NCI-H1105 (cell line): ENCODE data around the gene CYP46A1.

Experiments
- DNase-seq: peaks from one replicate; lab custom pipeline; 2025; lab: John Stamatoyannopoulos, UW

CYP46A1 gene

DNA sequence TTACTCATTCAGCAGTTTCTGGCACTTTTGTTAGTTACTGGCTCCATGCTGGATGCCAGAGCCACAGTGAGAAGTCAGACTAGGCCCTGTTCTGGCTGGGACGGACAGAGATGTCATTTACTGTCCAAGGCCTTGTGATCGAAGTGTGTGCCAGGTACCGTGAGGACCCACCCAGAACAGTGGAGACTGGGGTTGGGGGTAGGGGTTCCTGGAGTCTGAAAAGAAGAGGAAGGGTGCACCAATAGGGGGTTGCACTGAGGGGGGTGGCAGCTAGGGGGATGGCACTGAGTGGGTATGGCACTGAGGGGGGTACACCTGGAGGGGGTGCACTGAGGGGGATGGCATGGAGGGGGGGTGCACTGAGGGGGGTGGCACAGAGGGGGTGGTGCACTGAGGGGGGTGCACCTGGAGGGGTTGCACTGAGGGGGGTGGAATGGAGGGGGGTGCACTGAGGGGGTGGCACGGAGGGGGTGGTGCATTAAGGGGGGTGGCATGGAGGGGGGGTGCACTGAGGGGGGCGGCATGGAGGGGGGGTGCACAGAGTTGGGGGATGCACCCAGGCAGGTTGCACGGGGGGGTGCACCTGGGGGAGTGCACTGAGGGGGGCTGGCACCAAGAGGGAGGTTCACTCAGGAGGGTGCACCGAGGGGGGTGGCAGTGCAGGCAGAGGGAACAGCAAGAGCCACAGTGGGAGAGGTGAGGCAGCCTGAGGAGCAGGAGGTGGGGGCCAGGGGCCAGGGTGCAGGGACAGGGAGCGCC is 10.6 kb upstream of the CYP46A1 start:
- DNase-seq: no peak

DNA sequence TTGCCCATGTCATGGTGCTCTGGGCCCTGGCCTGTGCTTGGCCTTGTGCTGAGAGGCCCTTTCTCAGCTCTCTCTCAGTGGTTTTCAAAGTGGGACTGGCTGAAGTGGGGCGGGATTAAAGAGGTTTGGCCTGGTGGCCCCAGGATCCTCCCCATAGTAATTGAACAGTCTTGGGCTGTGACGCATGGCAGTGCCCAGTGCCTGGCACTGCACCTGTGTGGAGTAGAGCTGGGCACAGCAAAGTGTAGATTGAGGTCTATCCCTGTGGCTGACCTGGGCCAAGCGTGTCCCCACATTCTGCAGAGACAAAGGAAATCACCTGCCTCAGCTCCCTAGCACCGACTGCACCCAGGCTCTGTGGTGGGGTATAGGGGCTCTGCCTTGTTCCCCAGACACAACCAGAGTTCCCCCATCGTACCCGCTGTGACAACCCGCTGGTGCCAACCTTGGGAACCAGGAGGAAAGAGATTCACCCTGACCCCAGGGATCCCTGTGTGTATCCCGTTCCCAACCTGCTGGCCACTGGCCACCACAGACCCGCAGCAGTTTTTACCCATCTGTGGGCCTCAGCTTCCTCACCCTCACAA is 9.9 kb upstream of the CYP46A1 start:
- DNase-seq: no peak

DNA sequence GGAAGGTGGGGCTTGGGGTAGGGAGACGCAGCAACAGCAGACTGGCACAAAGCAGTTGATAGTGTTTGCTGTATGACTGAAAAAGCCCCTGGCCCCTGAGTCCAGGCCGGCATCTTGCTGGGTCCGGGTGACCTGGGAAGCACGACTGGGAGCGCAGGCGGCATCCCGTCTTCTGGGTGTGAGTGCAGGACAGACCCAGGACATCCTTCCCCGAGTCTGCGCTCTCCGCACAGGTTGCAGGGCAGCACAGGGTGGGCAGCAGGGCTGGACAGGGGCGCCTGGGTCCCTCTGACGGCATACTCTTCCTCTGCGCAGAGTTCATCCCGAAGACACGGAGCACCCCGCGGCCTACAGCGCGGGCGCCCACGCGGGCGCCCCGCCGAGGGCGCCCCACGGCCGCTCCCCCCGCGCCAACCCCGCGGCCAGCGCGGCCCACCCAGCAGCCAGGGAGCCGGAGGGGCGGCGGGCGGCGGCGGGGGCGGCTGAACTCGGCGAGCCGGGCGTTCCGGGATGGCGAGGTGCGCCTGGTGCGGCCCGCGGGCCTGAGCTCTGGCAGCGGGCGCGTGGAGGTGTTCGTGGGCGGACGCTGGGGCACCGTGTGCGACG is 9.2 kb upstream of the CYP46A1 start:
- no peak for DNase-seq

DNA sequence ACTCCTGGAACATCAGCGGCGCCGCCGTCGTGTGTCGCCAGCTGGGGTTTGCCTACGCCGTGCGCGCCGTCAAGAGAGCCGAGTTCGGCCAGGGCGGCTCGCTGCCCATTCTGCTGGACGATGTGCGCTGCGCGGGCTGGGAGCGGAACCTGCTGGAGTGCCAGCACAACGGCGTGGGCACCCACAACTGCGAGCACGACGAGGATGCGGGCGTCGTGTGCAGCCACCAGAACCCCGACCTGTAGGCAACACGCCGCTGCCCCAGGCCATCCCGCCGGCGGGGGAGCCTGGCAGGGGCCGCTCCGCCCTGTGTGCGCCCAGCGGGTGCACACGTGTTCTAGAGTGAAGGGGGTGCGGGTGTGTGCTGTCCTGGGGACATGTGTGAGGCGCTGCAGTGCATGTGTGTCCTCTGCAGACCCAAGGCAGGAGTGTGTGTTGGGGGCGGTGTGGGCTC is 8.7 kb upstream of the CYP46A1 start:
- no peak for DNase-seq

DNA sequence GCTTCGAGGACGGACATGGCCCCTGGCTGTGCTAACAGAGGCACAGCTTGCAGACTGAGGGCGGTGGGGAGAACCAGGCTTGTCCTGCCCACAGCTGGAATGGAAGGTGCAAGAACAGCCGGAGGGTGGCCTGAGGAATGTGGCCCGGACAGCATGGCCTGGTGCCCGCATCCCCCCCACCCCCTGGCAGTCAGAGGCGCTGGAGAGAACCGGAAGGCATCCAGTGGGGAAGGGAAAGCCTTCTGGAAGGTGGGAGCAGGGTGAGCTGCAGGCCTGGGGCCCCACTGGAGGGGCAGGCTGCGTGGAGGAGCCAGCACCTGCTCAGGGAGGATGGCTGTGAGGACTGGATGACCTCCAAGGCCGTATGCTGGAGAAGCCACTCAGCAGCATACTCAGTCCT is 8.1 kb upstream of the CYP46A1 start:
- DNase-seq: no peak

DNA sequence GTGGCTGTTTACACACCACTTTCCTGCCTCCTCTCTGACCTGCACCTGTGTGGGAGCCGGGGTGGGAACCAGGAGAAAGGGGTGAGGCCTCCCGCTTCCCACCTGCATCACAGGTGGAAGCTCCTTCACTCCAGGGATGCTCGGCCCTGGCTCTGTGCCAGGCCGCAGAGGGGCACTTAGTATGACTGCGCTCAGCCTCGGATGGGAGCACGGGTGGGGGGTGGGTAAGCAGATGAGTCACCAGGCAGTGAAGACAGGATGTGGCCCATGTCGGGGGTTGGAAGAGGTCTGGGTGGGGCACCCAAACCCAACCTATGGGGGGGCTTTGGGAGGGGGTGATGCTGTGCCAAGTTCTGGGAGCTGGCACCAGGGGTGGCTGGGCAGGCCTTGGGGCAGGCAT is 7.4 kb upstream of the CYP46A1 start:
- no peak for DNase-seq

DNA sequence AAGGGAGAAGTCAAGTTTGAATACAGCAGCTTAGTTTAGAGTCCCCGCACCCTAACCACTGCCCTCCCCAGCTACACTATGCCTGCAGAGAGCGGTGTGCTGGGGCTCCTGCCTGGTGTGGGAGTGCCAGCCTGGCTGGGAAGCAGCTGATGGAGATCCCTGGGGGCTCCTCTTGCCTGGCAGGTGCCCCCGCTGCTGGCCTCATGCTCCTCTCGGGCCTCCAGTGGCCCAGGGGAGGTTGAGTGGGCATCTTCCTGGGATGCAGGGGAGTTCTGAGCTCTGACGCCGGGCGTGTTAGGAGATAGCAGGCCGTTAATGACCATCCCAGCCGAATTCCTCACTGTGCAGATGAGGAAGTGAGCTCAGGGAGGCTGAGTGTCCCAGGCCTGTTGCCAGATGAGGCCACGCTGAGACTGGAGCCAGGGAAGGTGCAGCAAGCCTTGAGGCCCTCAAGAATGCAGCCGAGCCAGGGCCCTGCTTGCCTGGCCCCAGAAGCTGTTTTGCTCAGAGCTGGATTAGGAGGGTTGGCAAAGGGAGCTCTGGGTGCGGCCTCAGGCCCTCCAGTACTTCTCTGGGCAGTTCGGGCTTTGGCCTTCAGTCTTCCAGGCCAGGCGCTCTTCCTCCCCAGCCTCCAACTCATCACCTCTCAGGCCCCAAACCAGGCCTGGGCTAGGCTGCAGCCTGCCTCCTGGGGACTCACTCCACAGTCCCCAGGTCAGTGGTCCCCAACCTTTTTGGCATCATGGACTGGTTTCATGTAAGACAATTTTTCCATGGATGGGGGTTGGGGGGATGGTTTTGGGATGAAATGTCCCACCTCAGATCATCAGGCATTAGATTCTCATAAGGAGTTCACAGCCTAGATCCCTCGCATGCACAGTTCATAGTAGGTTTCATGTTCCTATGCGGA is 6.6 kb upstream of the CYP46A1 start:
- DNase-seq: no peak

DNA sequence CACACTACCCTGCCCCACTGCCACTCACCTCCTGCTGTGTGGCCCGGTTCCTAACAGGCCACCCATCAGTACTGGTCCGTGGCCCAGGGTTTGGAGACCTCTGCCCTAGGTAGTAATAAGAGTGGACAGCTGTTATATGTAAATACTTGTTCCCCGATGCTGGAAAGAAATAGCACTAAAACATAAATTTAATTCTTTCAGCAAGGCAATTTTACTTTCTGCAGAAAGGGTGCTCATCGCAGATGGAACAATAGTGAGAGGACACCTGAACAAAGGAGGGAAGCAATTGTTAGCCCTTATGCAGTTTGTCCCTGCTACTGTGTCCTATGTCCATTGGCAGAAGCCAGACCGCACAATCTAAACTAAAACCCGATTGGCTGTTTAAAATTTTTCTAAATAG is 5.9 kb upstream of the CYP46A1 start:
- DNase-seq: no peak

DNA sequence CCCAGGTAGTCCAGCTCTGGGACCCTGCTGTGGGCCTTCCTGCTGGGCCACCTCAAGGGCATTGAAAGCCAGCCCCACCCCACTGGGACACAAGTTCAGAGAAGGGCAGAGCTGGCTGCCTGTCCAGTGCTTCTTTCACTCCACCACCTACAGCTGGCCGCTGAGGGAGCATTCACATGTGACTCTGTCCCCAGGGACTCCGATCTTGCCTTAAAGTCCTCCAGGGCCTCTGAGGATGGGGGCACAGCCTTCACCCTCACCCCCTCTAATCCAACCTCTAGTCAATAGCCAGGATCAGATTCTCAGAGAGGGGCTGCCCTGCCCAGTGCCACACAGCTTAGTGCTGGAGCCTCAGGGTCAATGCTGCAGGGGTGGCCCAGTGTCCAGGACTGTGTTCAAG is 5.0 kb upstream of the CYP46A1 start:
- no peak for DNase-seq

DNA sequence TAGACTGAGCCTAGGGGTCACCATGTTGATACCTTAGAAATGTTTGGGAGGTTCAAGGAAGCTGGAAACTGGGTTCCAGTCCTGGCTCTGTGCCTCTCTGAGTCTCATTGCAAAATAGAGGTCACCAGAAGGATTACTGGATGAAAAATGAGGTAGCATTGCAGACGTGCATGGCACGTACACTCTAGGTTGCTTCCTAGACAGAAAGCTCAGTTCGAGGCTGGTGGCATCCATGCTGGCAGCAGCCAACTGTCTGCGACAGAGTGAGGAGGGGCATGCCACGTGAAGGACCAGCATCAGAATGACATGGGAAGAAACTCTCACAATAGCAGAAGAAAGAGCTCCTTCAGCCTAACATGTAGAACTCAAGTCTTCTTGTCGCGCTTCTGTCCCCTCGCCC is 4.6 kb upstream of the CYP46A1 start:
- DNase-seq: no peak

DNA sequence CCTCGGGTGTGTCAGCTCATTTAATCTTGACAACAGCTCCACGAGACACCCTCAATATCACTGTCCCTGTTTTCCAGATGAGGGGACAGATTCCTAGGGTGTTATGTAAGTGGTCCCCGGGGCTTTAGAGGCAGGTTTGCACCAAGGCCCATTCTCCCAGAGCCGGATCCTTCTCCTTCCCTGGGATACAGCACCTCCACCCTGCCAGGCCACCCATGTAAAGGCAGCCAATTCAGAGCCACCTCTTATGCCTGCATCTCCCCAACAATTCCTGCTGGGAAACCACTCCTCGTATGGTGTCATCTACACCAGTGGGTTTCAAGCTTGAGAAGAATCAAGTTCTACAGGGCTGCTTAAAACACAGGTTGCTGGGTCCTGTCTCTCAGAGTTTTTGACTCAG is 4.1 kb upstream of the CYP46A1 start:
- DNase-seq: no peak

DNA sequence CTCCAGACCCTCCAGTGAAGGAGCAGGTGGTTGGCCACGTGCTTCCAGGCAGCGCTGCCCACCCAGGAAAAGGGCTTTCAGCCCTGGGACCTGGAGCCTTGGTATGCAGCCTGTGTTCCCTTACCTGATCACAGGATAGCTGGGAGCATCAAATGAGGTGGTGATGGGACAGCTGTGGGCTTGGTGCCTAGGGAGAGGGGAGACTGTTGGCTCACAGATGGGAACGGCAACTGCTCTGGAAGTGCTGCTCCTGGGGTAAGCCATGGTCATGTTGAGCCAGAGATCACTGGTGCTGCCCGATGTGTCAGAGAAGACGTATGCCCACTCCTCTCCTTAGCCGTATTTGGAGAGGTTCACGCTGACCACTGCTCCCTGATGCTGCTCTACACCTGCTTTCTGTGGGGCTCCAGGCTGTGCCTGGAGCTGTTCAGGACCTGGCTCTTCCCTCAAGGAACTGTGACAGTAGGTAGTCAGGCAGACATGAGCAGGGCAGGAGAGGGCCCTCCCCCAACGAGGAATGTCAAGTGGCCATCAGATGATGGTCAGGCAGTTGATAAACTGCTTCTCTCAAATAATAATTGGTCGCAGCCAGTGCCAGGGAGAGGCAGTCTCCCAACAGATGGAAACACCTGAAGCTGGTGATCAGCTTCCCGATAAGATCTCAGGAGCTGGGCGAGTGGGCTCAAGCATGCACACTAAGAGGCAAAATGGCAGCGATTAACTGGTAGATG is 2.8 kb upstream of the CYP46A1 start:
- peak; percentile 70 for DNase-seq

DNA sequence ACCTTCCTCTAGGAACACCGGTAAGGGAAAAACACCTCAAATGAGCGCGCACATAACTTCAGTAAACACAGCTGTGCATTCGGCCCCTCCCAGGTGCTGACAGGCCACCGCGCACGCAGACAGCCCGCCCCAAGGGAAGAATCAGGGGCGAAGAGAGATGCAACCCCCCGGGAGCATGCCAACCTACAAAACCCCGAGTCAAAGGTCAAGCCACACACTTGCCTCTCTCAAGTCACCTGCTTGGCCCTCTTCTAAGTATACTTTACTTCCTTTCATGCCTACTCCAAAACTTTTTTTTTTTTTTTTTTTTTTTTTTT is 2.3 kb upstream of the CYP46A1 start:
- DNase-seq: no peak

DNA sequence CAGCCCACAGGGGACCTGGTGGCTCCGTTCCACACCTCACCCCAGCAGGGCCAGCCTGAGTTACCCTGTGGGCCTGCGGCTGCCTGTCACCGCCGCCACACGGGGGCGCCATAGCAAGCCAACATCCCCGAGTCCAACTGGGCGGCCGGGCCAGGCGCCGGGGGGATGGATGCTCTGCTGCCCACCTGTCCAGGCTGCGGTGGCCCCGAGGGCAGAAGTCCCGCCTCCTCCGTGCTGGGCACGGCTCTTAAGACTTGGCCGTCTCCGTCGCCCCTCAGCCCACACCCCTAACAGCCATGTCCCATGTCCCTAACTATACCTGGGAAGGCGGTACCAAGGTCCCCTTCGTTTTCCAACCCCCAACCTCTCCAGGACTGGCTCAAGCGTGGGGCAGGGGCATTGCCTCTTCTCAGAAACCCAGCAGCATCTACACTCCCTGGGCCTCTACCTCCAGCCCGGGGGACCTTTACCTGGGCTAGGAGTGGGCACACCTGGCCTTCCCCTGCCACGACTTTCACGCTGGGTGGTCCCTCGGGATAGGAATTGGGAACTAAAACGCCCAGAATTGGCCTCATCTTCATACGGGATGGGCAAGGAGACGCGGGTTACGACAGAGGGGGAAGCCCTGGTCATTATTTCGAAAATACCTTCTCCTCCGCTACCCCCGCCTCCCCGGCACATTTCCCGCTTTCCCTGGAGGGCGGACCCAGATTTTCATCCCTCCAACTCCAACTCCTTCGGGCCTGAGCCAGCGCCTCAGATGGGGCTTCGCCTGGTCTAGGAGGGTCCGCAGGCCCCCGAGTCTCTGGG is 1.1 kb upstream of the CYP46A1 start:
- DNase-seq: peak; percentile 67

DNA sequence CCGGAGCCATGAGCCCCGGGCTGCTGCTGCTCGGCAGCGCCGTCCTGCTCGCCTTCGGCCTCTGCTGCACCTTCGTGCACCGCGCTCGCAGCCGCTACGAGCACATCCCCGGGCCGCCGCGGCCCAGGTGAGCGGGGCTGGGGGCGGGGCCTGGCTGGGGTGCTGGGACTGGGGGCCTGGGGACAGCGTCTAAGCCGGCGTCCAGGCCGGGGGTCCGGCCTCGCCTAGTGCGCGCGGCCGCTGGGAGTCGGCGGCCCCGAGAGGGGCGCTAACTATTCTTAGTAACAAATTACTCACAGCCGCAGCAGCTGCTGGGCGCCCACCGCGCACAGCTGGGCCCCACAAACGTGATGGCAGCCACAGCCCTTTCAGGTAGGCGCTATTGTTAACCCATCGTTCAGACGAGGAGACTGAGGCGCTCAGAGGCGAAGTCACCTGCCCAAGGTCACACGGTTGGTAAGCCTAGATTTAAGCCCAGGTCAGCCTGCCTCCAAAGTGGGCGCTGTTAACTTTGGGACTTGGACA is 374 bp downstream of the CYP46A1 start:
- DNase-seq: no peak

DNA sequence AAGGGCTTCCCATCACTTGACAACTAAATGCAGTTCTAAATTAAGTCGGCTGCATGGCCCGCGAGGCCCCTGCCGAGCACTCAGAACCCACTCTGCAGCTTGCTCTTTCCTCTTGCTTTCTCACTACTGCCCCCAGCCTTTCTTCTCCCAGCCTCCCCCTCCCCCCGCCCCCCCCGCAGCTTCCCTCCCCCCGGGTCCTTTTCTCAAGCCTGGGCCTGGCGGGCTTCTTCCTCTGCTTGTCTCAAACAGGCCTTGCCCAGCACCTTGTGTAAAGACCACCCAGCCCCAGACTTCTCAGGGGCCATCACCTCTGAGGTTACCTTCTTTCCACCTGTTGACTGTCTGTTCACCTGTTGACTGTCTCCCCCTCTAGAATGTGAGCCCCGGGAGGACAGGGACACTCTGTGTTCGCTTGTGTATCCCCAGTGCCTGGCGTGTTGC is 1.1 kb downstream of the CYP46A1 start:
- DNase-seq: no peak

DNA sequence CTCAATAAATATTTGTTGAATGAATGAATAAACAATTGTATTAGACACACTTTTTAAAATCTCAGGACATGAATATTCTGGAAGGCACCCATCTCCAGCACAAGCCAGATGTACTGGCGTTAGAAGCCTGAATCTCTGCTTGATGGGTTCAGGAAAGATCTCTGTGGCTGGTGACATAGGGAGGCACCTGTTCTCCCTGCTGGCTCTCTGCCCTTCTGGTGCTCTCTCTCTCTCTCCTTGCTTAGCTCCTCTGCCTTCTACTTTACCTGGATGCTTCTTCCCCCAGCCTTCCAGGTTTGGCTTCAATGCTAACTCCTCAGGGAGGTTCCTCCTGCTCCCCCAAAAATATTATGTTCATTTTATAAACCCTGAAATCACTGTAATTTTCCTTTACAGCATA is 1.5 kb downstream of the CYP46A1 start:
- no peak for DNase-seq

DNA sequence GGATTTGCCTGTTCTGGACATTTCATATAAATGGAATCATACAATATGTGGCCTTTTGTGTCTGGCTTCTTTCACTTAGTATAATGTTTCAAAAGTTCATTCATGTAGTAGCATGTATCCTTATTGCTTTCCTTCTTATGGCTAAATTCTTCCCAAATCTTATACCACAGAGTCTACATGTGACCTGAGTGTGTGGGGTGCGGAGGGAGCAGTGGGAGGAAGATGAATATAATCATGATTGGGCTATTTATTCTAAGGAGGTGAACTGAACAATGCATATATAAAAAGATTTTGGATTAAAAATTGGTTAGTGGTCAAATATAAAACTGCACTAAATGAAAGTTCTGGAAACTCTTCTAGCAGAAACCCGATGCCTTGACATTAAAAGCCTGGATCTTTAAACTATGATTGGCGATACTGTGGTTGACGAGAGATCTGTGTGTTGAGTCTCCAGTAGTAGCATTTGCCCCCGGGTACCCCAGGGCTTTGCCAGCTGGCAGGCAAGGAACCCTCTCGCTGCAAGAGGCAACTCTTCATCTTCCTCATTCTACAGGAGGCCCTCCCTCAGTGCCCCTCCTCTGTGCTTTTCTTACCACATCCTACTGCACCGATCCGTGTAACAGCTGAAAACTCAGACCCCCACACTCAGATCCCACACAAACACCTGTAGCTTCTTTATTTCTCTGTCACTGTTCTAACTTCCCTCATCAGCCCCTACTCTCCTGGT is 2.6 kb downstream of the CYP46A1 start:
- no peak for DNase-seq

DNA sequence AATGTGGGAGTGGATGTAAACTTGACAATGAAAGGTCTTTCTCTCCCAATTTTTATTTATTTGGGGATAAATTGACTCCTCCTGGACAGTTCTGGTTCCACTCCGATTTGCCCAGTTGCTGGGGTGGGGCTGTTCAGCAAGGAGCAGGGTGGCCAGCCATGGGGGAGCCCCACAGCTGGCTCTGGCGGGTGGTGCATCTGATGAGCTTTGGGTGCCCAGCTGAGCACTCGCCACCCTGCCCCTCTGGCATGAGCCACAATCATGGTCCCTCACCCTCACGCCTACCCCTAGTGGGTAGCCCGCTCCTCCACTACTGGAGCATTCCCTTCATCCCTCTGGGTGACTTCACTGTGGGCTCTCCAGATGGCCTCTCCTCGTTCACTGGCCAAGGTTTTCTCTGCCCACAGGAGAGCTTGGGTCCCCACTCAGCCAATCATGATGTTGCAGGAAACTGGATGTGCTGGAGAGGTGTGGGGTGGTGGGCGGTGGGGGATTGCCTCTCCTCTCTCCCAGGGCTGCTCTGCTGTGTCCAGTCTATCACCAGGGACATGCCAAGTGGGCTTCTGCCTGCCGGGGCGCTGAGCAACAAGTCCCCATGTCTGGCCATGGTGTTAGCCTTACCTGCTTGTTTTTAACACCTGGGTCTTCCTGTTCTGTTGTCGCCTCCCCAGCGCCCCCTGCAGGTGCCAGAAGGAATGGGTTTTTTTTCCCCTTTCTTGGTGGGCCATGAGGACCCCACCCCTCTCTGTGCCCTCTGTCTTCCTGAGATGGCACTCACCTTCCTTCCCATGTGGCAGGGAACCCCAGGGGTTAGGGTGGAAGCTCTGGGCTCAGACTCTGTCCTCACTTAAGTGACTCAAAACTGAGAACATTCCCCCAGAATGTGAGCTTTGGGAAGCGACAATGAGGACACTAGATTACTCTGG is 3.4 kb downstream of the CYP46A1 start:
- no peak for DNase-seq
